ENCODE results near the gene ALG1.
"Not testable (repeated sequence)": the region's sequence is repeated elsewhere in the genome, so short reads cannot be mapped to it uniquely, and the experiment has no call there.

ALG1 gene

GRCh38 chr16:5096437-5097060 is 24.9 kb downstream of the ALG1 start:
- DNase-seq (ENCODE audit: low read depth, low spot score); H3K27ac ChIP-seq: not testable (repeated sequence)

- H3K27ac ChIP-seq = peak overlapping the region; percentile 28
- not testable (repeated sequence) for DNase-seq (ENCODE audit: low read depth, low spot score)
These were observed 25.4 kb downstream of the ALG1 start for GRCh38 chr16:5097061-5097469.

GRCh38 chr16:5097470-5098220 is 26.0 kb downstream of the ALG1 start, which contains the start of gene EEF2KMT:
Gene EEF2KMT (minus strand): TSS chr16:5097795. CDS start chr16:5097739, 56 bp downstream.
- H3K27ac ChIP-seq = peak within 1 kb of the TSS; percentile 28
- DNase-seq (ENCODE audit: low read depth, low spot score) = peak; percentile 94

- not testable (repeated sequence) for DNase-seq (ENCODE audit: low read depth, low spot score)
- peak overlapping the region; percentile 28 for H3K27ac ChIP-seq
These were observed 26.8 kb downstream of the ALG1 start for GRCh38 chr16:5098221-5099159.

- DNase-seq (ENCODE audit: low read depth, low spot score); H3K27ac ChIP-seq: not testable (repeated sequence)
These were observed 27.5 kb downstream of the ALG1 start for GRCh38 chr16:5099174-5099573.

GRCh38 chr16:5103296-5104032 is 31.8 kb downstream of the ALG1 start:
- DNase-seq (ENCODE audit: low read depth, low spot score); H3K27ac ChIP-seq: not testable (repeated sequence)

- H3K27ac ChIP-seq; DNase-seq (ENCODE audit: low read depth, low spot score): not testable (repeated sequence)
These were observed 33.4 kb downstream of the ALG1 start for GRCh38 chr16:5105039-5105438.

- no peak overlapping the region for H3K27ac ChIP-seq
- DNase-seq (ENCODE audit: low read depth, low spot score) = no peak
These were observed 37.0 kb downstream of the ALG1 start for GRCh38 chr16:5108505-5109158.

GRCh38 chr16:5110933-5111332 is 39.3 kb downstream of the ALG1 start:
- not testable (repeated sequence) for DNase-seq (ENCODE audit: low read depth, low spot score); H3K27ac ChIP-seq

GRCh38 chr16:5116780-5117295 is 45.2 kb downstream of the ALG1 start:
- not testable (repeated sequence) for H3K27ac ChIP-seq; DNase-seq (ENCODE audit: low read depth, low spot score)

- H3K27ac ChIP-seq; DNase-seq (ENCODE audit: low read depth, low spot score): not testable (repeated sequence)
These were observed 45.9 kb downstream of the ALG1 start for GRCh38 chr16:5117300-5118087.

- H3K27ac ChIP-seq; DNase-seq (ENCODE audit: low read depth, low spot score): not testable (repeated sequence)
These were observed 59.9 kb downstream of the ALG1 start for GRCh38 chr16:5131467-5132004.

GRCh38 chr16:5132915-5133600 is 61.4 kb downstream of the ALG1 start:
- not testable (repeated sequence) for H3K27ac ChIP-seq; DNase-seq (ENCODE audit: low read depth, low spot score)

GRCh38 chr16:5134739-5135452 is 63.3 kb downstream of the ALG1 start:
- H3K27ac ChIP-seq; DNase-seq (ENCODE audit: low read depth, low spot score): not testable (repeated sequence)

Measured in epithelial cell of prostate (primary cell).